ENCODE data around the gene ZNF479. TPM values are rescaled to one million over a fixed set of nuclear protein-coding genes. Genes with fewer than 3 reads are reported as not detected.
"Not testable (repeated sequence)": the region's sequence is repeated elsewhere in the genome, so short reads cannot be mapped to it uniquely, and the experiment has no call there.

The ZNF479 gene
- total RNA-seq = not detected in 2 replicates
- polyA plus RNA-seq (2012) = not detected

DNA sequence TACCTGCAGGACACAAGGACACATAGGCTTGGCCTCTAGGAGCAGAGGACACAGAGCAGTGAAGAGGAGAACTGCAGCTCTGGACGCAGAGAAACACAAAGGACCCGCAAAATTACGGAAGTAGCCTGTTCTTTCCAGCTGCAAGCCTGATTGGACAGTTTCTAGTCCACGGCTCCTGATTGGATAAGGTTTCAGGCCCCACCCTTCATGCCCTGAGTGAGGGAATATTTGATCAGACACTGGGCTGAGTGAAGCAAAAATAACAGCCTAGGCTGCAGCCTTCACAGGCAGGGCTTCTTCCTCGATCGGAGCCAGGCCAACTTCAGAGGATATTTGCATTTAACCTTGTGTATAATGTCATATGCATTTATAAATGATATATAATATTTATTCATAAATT is at the start of gene ZNF479:
ZNF479 (minus strand) TSS at position 101 of the 400 bp plus-strand sequence. CDS start 112 bp downstream, outside the sequence.
- DNase-seq (ENCODE audit: low read depth) = not testable (repeated sequence)

DNA sequence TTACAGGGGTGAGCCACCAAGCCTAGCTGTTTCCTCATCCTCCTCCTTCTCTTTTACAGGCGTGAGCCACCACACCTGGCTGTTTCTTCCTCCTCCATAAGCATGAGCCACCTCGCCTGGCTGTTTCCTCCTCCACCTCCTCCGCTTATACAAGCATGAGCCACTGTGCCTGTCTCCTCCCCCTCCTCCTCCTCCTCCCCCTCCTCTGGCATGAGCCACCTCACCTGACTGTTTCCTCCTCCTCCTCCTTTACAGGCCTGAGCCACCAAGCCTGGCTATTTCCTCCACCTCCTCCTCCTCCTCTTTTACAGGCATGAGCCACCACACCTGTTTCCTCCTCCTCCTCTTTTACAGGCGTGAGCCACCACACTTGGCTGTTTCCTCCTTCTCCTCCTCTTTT is 49.8 kb upstream of the ZNF479 start:
- no peak for DNase-seq (ENCODE audit: low read depth)

DNA sequence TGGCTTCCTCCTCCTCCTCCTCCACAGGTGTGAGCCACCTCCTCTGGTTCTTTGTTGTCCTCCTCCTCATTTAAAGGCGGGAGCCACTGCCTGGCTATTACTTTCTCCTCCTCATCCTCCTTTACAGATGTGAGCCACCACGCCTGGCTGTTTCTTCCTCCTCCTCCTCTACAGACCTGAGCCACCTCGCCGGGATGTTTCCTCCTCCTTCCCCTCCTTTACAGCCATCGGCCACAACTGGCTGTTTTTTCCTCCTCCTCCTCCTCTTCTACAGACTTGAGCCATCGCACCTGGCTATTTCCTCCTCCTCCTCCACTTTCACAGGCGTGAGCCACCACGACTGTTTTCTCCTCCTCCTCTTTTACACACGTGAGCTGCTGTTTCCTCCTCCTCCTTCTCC is 49.0 kb upstream of the ZNF479 start:
- DNase-seq (ENCODE audit: low read depth) = no peak

DNA sequence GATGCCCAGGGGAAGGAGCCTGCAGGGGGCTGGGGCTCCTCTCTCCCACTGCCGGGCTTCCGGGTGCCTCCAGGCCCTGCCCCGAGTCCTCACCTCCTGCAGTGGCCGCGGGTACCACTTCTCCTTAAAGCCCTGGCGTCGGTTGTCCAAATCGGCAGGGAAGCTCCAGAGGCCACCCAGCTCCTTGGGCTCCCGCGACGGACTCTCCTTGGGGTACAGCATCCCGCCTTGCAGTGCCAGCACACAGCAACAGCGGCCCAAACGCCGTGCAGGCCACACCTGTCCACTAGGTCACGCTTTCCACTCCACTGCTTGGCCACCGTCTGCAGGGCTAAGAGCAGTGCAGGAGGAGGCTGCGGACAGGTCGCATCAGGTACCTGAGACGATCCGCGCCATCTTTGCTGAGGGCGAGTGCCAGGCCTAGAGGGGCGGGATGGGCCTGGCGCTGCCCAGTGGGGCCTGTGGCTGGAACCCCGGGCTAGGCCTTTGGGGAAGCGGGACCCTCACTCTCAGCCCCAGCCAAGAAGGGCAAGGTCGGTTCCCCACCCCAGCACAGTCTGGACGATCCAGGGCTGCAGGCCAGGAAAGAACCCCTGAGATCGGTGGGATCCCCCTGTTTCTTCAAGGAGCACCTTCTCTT is 47.7 kb upstream of the ZNF479 start:
- DNase-seq (ENCODE audit: low read depth) = no peak

DNA sequence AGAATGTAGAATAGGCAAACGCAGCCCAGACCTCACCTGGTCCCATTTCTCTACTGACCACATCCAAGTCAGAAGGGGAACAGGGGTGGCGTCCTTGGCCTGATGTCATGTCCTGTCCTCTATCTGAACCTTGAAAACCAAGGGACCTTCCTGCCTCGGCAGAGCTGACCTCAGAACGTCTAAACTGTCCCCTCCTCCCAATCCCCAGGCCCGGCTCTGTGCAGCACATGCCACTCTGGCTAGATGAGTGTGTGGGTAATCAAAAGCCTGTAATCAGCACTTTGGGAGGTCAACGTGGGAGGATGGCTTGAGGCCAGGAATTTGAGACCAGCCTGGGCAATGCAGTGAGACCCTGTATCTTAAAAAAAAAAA is 46.5 kb upstream of the ZNF479 start:
- no peak for DNase-seq (ENCODE audit: low read depth)

DNA sequence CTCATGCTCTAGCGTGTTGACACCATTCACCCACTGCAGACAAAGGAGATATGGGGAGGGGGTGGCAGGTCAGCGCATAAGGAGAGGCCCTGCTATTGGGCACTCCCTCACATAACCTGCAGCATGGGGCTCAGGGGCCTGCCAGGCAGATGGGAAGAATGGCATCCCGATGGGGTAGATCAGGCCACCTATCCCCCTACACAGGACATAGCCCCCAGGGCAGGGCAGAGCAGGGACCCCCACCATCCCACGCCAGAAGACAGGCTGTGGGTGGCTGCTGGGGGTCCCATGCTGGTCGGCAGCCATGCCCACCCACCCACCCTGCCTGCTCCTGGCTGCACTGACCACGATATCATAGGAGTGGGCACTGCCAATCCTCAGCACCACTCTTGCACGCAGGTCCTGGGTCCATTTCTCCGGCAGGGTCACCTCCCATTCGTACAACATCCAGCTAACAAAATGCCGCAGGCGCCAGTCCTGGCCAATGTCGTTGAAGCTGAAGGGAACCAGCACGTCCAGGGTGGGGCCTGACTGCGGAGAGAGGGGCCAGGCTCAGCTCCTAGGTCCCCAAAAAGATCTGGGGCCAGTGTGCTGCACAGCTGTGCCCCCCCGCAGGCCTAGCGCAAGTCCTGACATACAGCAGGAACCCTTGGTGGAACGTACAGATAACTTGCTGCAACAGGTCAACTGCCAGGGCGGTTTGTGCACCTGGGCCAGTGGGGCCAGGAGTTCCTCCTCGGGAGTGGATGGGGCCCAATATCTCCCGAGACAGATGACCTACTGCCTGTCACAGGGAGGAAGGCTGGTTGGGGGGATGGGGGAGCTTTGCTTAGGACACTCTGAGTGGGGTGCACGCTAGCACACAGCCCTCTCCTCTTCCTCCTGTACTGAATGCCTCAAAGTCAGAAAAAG is 45.9 kb upstream of the ZNF479 start:
- DNase-seq (ENCODE audit: low read depth) = no peak

DNA sequence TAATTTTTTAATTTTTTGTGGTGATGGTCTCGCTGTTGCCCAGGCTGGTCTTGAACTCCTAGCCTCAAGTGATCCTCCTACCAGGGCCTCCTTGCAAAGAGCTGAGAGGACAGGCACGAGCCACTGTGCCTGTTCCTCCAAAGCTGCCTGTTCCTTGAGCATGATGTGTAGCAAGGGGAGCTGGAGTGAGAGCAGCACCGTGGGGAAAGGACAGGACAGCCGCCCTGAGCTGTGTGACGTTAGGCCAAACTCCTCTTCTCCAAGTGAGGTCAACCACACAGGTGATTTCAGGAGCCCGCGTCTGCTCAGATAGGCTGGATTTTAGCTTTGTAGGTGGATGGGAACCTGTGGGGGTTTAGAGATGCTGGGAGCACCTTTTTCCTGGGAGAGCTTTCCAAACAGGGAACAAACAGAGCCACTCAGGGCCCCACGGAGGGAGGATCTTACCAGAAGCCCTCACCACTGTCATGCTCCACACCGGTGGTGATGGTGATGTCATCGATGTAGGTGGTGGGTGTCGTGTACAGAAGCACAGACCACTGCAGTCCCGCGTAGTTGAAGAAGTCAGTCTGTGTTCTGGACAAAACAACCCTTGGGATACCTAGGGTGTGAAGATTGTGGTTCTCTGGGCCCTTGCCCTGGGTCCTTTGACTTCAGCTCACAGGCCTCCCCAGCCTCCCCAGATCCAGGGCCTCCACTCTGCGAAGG is 44.8 kb upstream of the ZNF479 start:
- DNase-seq (ENCODE audit: low read depth) = no peak

DNA sequence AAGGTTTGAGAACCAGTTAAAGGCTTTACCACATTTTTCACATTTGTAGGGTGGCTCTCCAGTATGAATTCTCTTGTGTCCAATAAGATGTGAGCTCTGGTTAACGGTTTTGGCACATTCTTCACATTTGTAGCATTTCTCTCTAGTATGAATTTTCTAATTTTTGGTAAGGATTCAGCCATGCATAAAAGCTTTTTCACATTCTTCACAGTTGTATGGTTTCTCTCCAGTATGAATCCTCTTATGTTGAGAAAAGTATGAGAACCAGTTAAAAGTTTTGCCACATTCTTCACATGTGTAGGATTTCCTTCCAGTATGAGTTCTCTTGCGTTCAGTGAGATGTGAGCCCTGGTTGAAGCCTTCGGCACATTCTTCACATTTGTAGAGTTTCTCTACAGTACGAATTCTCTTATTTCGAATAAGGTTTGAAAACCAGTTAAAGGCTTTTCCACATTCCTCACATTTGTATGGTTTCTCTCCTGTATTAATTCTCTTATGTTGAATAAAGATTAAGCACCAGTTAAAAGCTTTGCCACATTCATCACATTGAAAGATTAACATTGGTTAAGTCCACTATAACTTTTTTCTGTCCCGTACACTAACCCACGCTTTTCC is 33.2 kb upstream of the ZNF479 start:
- DNase-seq (ENCODE audit: low read depth) = no peak

DNA sequence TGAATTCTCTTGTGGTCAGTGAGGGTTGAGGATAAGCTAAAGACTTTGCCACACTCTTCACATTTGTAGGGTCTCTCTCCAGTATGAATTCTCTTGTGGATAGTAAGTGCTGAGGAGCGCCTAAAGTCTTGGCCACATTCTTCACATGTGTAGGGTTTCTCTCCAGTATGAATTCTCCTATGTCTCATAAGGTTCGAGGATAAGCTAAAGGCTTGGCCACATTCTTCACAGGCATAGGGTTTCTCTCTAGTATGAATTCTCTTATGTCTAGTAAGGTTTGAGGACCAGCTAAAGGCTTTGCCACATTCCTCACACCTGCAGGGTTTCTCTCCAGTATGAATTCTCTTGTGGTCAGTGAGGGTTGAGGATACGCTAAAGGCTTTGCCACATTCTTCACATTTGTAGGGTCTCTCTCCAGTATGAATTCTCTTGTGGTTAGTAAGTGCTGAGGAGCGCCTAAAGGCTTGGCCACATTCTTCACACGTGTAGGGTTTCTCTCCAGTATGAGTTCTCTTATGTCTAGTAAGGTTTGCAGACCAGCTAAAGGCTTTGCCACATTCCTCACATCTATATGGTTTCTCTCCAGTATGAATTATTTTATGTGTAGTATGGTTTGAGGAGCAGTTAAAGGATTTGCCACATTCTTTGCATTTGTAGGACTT is 12.0 kb downstream of the ZNF479 start:
- not testable (repeated sequence) for DNase-seq (ENCODE audit: low read depth)
